GM10266 (cell line): Measurements from ENCODE around the gene SND1.

Experiments used
- DNase-seq: peaks from one replicate; pipeline ENCODE4 v3.0.0; 2012; ENCODE audit errors: extremely low spot score
- CTCF ChIP-seq: IDR thresholded peaks from 2 replicates; pipeline ENCODE4 v1.5.1; 2012; ENCODE audit warnings: mild to moderate bottlenecking, low read depth; ENCODE audit not compliant: control insufficient read depth, insufficient read depth; ENCODE audit errors: missing control alignments

Gene SND1

GRCh38 chr7:127932496-127932895, 280.5 kb downstream of the SND1 start:
- no peak for TF ChIP-seq CTCF
- no peak for DNase-seq

GRCh38 chr7:127933146-127933545, 281.2 kb downstream of the SND1 start:
- no peak for TF ChIP-seq CTCF
- no peak for DNase-seq

- no peak for TF ChIP-seq CTCF
- no peak for DNase-seq
Observed at GRCh38 chr7:127934711-127935110, 282.7 kb downstream of the SND1 start.

- DNase-seq = no peak
- no peak for TF ChIP-seq CTCF
Observed at GRCh38 chr7:127935847-127936376, 283.9 kb downstream of the SND1 start.

GRCh38 chr7:127937066-127937680, 285.2 kb downstream of the SND1 start:
- TF ChIP-seq CTCF = no peak
- DNase-seq = no peak

GRCh38 chr7:127938588-127938987, 286.6 kb downstream of the SND1 start:
- DNase-seq = no peak

More at GRCh38 chr7:127938588-127938987, 286.6 kb downstream of the SND1 start:
- no peak for TF ChIP-seq CTCF
